HCT116 (cell line): ENCODE data around the gene SENP8. TPM values are rescaled to one million over a fixed set of nuclear protein-coding genes. Genes with fewer than 3 reads are reported as not detected.
"Not testable (repeated sequence)": the region's sequence is repeated elsewhere in the genome, so short reads cannot be mapped to it uniquely, and the experiment has no call there.

Source experiments
- ATAC-seq: fragments of 200-7000 bp; cut with Tn5 transposase; 2 replicates; pipeline ENCODE4 v1.9.1; 2020; ENCODE audit warnings: mild to moderate bottlenecking, moderate library complexity
- BruUV-seq: library from RNA; stranded (reverse); fragments of 400-500 nt; replicated peaks from 2 replicates; lab custom pipeline; 2021; lab: Mats Ljungman, UMichigan
- CTCF ChIA-PET: fragments of 300-600 bp; sonication (Branson Sonifier 250); formaldehyde crosslinking; loops from one replicate; lab custom pipeline; 2021; ENCODE audit warnings: antibody characterized with exemption; lab: Charles Lee
- POLR2A ChIA-PET: fragments of 300-600, 350-600 bp; sonication (Branson Sonifier 250); formaldehyde crosslinking; loops from one replicate; lab custom pipeline; 2021; ENCODE audit warnings: antibody characterized with exemption; lab: Charles Lee
- RAD21 ChIA-PET, 2 experiments: fragments of 300-600 bp; sonication (Branson Sonifier 250); formaldehyde crosslinking; loops; one replicate each; lab custom pipeline; 2023; ENCODE audit warnings: low total read pairs in 2 of 2; ENCODE audit not compliant: uncharacterized antibody in 2 of 2, unreplicated experiment in 2 of 2, low non-redundant PET in 1 of 2; lab: Charles Lee
- DNase-seq: peaks from one replicate; pipeline ENCODE4 v3.0.0-alpha.2; 2010; ENCODE audit warnings: low read depth, low spot score
- H2AFZ ChIP-seq: fragments of 200-600 bp; shearing (Covaris generic), sonication (generic); 2 replicates; pipeline ENCODE4 v1.6.1; 2017; ENCODE audit warnings: low read depth, mixed run types, mixed read lengths, antibody characterized with exemption, low read length; ENCODE audit not compliant: poor library complexity, severe bottlenecking
- H3K27ac ChIP-seq: 2 replicates; pipeline ENCODE4 v1.5.1; 2012; ENCODE audit warnings: low read depth, low read length
- H3K27me3 ChIP-seq: fragments of 200-600 bp; sonication (generic); 2 replicates; pipeline ENCODE4 v1.6.1; 2016; ENCODE audit warnings: mixed run types, low read length, mixed read lengths; ENCODE audit not compliant: insufficient read depth
- H3K36me3 ChIP-seq, 2 experiments: fragments of 200-500 bp in 1 of 2; fragments of 200-600 bp in 1 of 2; sonication (Bioruptor generic) in 1 of 2; sonication (generic) in 1 of 2; 2 replicates each; pipeline versions ENCODE4 v1.5.1 to v1.6.1; 2014 to 2016; ENCODE audit warnings: low read length in 2 of 2, inconsistent platforms in 1 of 2, mixed read lengths in 1 of 2, mixed run types in 1 of 2; ENCODE audit not compliant: insufficient read depth in 2 of 2, control insufficient read depth in 1 of 2
- H3K4me1 ChIP-seq, 2 experiments: fragments of 200-600 bp in 1 of 2; sonication (generic) in 1 of 2; 2 replicates each; pipeline versions ENCODE4 v1.5.1 to v1.6.1; 2012 to 2017; ENCODE audit warnings: low read length in 2 of 2, inconsistent platforms in 1 of 2, mild to moderate bottlenecking in 1 of 2, mixed read lengths in 1 of 2, mixed run types in 1 of 2, moderate library complexity in 1 of 2; ENCODE audit not compliant: insufficient read depth in 2 of 2, control insufficient read depth in 1 of 2
- H3K4me2 ChIP-seq: fragments of 200-600 bp; sonication (generic); 2 replicates; pipeline ENCODE4 v1.6.1; 2017; ENCODE audit warnings: mixed run types, low read length, mixed read lengths
- H3K4me3 ChIP-seq, 2 experiments: fragments of 200-600 bp in 1 of 2; sonication (generic) in 1 of 2; replicated peaks in 1 of 2; 2 replicates each; pipeline ENCODE4 v1.5.1; 2011 to 2016; ENCODE audit warnings: low read length in 2 of 2, control low read depth in 1 of 2, low read depth in 1 of 2, mild to moderate bottlenecking in 1 of 2, mixed read lengths in 1 of 2, mixed run types in 1 of 2
- H3K79me2 ChIP-seq: fragments of 200-600 bp; sonication (generic); 2 replicates; pipeline ENCODE4 v1.6.1; 2017; ENCODE audit warnings: mild to moderate bottlenecking, mixed run types, low read length, moderate library complexity, mixed read lengths; ENCODE audit not compliant: insufficient read depth
- H3K9ac ChIP-seq: fragments of 200-600 bp; sonication (generic); 2 replicates; pipeline ENCODE4 v1.6.1; 2016; ENCODE audit warnings: low read length, mixed read lengths
- H3K9me2 ChIP-seq: fragments of 200-600 bp; sonication (generic), shearing (Covaris generic); 2 replicates; pipeline ENCODE4 v1.6.1; 2017; ENCODE audit warnings: mixed run types, mild to moderate bottlenecking, moderate library complexity; ENCODE audit not compliant: insufficient read depth
- H3K9me3 ChIP-seq, 2 experiments: fragments of 200-500 bp in 1 of 2; fragments of 200-600 bp in 1 of 2; sonication (Bioruptor generic) in 1 of 2; sonication (generic) in 1 of 2; 2 replicates each; pipeline ENCODE4 v1.6.1; 2014 to 2017; ENCODE audit warnings: low read length in 2 of 2, mixed read lengths in 2 of 2, inconsistent platforms in 1 of 2, low read depth in 1 of 2, mild to moderate bottlenecking in 1 of 2, mixed run types in 1 of 2, moderate library complexity in 1 of 2; ENCODE audit not compliant: control insufficient read depth in 1 of 2, insufficient read depth in 1 of 2
- H4K20me1 ChIP-seq: fragments of 200-600 bp; sonication (generic), shearing (Covaris generic); 2 replicates; pipeline ENCODE4 v1.6.1; 2017; ENCODE audit warnings: mixed run types, mild to moderate bottlenecking, moderate library complexity; ENCODE audit not compliant: insufficient read depth
- EGR1 ChIP-seq: IDR thresholded peaks from 2 replicates; pipeline ENCODE4 v1.6.1; 2012; ENCODE audit warnings: low read depth
- ELF1 ChIP-seq: IDR thresholded peaks from 2 replicates; pipeline ENCODE4 v1.6.1; 2012; ENCODE audit warnings: low read depth, borderline replicate concordance
- EZH2 ChIP-seq: fragments of 200-600 bp; sonication (generic); IDR thresholded peaks from 2 replicates; pipeline ENCODE4 v1.6.1; 2017; ENCODE audit warnings: antibody characterized with exemption, mixed run types
- JUND ChIP-seq: IDR thresholded peaks from 2 replicates; pipeline ENCODE4 v1.6.1; 2012
- POLR2A ChIP-seq: IDR thresholded peaks from 2 replicates; pipeline ENCODE4 v1.7.0; 2011; ENCODE audit warnings: borderline replicate concordance; ENCODE audit not compliant: insufficient read depth, insufficient read length; ENCODE audit errors: extremely low read depth
- POLR2AphosphoS5 ChIP-seq: IDR thresholded peaks from 2 replicates; pipeline ENCODE4 v1.6.1; 2011; ENCODE audit warnings: mild to moderate bottlenecking, low read depth, low read length, moderate library complexity
- RAD21 ChIP-seq: IDR thresholded peaks from 2 replicates; pipeline ENCODE4 v1.6.1; 2012; ENCODE audit warnings: low read depth, mild to moderate bottlenecking
- SIN3A ChIP-seq: IDR thresholded peaks from 2 replicates; pipeline ENCODE4 v1.6.1; 2012; ENCODE audit warnings: low read depth
- TCF7L2 ChIP-seq: IDR thresholded peaks from 2 replicates; pipeline ENCODE4 v1.7.0; 2011; ENCODE audit warnings: borderline replicate concordance, inconsistent platforms; ENCODE audit not compliant: insufficient read depth, insufficient read length; ENCODE audit errors: extremely low read depth
- YY1 ChIP-seq: IDR thresholded peaks from 2 replicates; pipeline ENCODE4 v1.6.1; 2011; ENCODE audit warnings: low read length, low read depth, moderate library complexity, mild to moderate bottlenecking; ENCODE audit not compliant: insufficient replicate concordance; ENCODE audit errors: extremely low read depth
- ZFX ChIP-seq: fragments of 450-650 bp; IDR thresholded peaks from 2 replicates; pipeline ENCODE4 v1.6.1; 2017
- intact Hi-C: fragments of 100-400 bp; cut with micrococcal nuclease; formaldehyde crosslinking; loops from 2 replicates; pipeline ENCODE4 v1.10.0; 2022
- total RNA-seq: library from RNA; stranded (reverse); gene quantifications from one replicate; pipeline ENCODE4 v1.2.1, GENCODE V29; 2021; ENCODE audit not compliant: unreplicated experiment
- TF ChIP-seq, protein P1 (sequence below): IDR thresholded peaks from 2 replicates; pipeline ENCODE4 v1.6.1; 2012
- TF ChIP-seq, protein P2 (sequence below): IDR thresholded peaks from 2 replicates; pipeline ENCODE4 v1.6.1; 2012; ENCODE audit warnings: low read depth
- TF ChIP-seq, protein P3 (sequence below): IDR thresholded peaks from 2 replicates; pipeline ENCODE4 v1.6.1; 2011; ENCODE audit warnings: mild to moderate bottlenecking, low read length, moderate library complexity; ENCODE audit not compliant: insufficient replicate concordance; ENCODE audit errors: extremely low read depth

SENP8 gene
- total RNA-seq, 1 experiment from 2014 or later, result 3.8 TPM

DNA sequence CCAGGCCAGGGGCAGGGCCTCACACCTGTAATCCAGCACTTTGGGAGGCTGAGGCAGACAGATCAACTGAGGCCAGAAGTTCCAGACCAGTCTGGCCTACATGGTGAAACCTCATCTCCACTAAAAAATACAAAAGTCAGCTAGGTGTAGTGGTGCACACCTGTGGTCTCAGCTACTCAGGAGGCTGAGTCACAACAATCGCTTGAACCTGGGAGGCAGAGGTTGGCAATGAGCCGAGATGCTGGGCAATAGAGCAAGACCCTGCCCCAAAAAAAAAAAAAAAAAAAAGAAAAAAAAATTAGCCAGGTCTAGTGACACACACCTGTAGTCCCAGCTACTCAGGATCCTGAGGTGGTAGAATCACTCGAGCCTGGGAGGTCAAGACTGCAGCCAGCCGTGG lies 19.0 kb upstream of the SENP8 start:
- Histone ChIP-seq H3K27me3 (no peaks in the 10 kb centered on the region), H3K27ac (no peak overlapping the region), H3K9me2 (no peaks in the 10 kb centered on the region), H3K36me3 (no peaks in the 10 kb centered on the region), H3K4me2 (no peak overlapping the region), H3K4me3 (no peak overlapping the region), H3K79me2 (0 out of 2 replicates have a peak, but pooled peaks cover 4% of the 10 kb centered on the region), H3K9me3 (no peaks in the 10 kb centered on the region), H3K4me1 (no peaks in the 10 kb centered on the region), H3K9ac (no peak overlapping the region), H2AFZ (no peak overlapping the region), H4K20me1 (peaks cover 2% of the 10 kb centered on the region; the same call in 1 of the 2 replicates)
- TF ChIP-seq EZH2 (no peak), ELF1 (no peak), TCF7L2 (no peak), SIN3A (no peak), EGR1 (no peak), ZFX (no peak), YY1 (no peak), POLR2A (no peak), POLR2AphosphoS5 (no peak), RAD21 (no peak), JUND (no peak)
- TF ChIP-seq, protein P1, sequence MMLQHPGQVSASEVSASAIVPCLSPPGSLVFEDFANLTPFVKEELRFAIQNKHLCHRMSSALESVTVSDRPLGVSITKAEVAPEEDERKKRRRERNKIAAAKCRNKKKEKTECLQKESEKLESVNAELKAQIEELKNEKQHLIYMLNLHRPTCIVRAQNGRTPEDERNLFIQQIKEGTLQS, result no peak
- TF ChIP-seq, protein P2, sequence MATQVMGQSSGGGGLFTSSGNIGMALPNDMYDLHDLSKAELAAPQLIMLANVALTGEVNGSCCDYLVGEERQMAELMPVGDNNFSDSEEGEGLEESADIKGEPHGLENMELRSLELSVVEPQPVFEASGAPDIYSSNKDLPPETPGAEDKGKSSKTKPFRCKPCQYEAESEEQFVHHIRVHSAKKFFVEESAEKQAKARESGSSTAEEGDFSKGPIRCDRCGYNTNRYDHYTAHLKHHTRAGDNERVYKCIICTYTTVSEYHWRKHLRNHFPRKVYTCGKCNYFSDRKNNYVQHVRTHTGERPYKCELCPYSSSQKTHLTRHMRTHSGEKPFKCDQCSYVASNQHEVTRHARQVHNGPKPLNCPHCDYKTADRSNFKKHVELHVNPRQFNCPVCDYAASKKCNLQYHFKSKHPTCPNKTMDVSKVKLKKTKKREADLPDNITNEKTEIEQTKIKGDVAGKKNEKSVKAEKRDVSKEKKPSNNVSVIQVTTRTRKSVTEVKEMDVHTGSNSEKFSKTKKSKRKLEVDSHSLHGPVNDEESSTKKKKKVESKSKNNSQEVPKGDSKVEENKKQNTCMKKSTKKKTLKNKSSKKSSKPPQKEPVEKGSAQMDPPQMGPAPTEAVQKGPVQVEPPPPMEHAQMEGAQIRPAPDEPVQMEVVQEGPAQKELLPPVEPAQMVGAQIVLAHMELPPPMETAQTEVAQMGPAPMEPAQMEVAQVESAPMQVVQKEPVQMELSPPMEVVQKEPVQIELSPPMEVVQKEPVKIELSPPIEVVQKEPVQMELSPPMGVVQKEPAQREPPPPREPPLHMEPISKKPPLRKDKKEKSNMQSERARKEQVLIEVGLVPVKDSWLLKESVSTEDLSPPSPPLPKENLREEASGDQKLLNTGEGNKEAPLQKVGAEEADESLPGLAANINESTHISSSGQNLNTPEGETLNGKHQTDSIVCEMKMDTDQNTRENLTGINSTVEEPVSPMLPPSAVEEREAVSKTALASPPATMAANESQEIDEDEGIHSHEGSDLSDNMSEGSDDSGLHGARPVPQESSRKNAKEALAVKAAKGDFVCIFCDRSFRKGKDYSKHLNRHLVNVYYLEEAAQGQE, result no peak
- TF ChIP-seq, protein P3, sequence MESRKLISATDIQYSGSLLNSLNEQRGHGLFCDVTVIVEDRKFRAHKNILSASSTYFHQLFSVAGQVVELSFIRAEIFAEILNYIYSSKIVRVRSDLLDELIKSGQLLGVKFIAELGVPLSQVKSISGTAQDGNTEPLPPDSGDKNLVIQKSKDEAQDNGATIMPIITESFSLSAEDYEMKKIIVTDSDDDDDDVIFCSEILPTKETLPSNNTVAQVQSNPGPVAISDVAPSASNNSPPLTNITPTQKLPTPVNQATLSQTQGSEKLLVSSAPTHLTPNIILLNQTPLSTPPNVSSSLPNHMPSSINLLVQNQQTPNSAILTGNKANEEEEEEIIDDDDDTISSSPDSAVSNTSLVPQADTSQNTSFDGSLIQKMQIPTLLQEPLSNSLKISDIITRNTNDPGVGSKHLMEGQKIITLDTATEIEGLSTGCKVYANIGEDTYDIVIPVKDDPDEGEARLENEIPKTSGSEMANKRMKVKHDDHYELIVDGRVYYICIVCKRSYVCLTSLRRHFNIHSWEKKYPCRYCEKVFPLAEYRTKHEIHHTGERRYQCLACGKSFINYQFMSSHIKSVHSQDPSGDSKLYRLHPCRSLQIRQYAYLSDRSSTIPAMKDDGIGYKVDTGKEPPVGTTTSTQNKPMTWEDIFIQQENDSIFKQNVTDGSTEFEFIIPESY, result no peak
- CTCF ChIA-PET, result no interaction called here
- RAD21 ChIA-PET, result interaction anchor here in 1 of 2 experiments (0.6 kb wide), 2 partner anchors 19 to 107 kb away, joined by 3 read pairs; no protein-coding TSS in a partner anchor
- intact Hi-C loops, result no loop called here
- no TSS peak for BruUV-seq
- POLR2A ChIA-PET, result no interaction called here
- DNase-seq (no peak), ATAC-seq (no peak)

DNA sequence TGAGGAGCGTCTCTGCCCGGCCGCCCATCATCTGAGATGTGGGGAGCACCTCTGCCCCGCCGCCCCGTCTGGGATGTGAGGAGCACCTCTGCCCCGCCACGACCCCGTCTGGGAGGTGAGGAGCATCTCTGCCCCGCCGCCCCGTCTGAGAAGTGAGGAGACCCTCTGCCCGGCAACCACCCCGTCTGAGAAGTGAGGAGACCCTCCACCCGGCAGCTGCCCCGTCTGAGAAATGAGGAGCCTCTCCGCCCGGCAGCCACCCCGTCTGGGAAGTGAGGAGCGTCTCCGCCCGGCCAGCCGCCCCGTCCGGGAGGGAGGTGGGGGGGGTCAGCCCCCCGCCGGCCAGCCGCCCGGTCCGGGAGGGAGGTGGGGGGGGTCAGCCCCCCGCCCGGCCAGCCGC lies 17.7 kb upstream of the SENP8 start:
- H2AFZ ChIP-seq, H3K9me3 ChIP-seq, ATAC-seq, H3K4me2 ChIP-seq, H3K9me2 ChIP-seq, H3K79me2 ChIP-seq, POLR2A ChIA-PET, H3K4me1 ChIP-seq, H4K20me1 ChIP-seq, H3K9ac ChIP-seq, H3K4me3 ChIP-seq, H3K36me3 ChIP-seq, BruUV-seq, H3K27me3 ChIP-seq, CTCF ChIA-PET, DNase-seq, RAD21 ChIA-PET, H3K27ac ChIP-seq, intact Hi-C loops: not testable (repeated sequence)
